NCI-H526 treated with DMSO at 0.1 percent for 48 hours (cell line): ENCODE data around the gene GSPT1.

ENCODE experiments used
- DNase-seq: peaks from one replicate; lab custom pipeline; 2025; lab: John Stamatoyannopoulos, UW

The GSPT1 gene

GRCh38 chr16:11913425-11914079 lies 2.2 kb downstream of the GSPT1 start:
- DNase-seq: no peak

- DNase-seq: no peak
Measured at GRCh38 chr16:11909653-11910545, 5.9 kb downstream of the GSPT1 start.

- DNase-seq: no peak
Measured at GRCh38 chr16:11907160-11907970, 8.4 kb downstream of the GSPT1 start.

GRCh38 chr16:11903906-11904305 lies 11.8 kb downstream of the GSPT1 start:
- no peak for DNase-seq

- DNase-seq: no peak
Measured at GRCh38 chr16:11901091-11901490, 14.7 kb downstream of the GSPT1 start.

- peak; percentile 8 for DNase-seq
Measured at GRCh38 chr16:11896486-11897176, 19.1 kb downstream of the GSPT1 start.

GRCh38 chr16:11893571-11893970 lies 22.2 kb downstream of the GSPT1 start:
- no peak for DNase-seq

GRCh38 chr16:11892761-11893160 lies 23.0 kb downstream of the GSPT1 start:
- DNase-seq: no peak

- DNase-seq: no peak
Measured at GRCh38 chr16:11890231-11890965, 25.4 kb downstream of the GSPT1 start.

- no peak for DNase-seq
Measured at GRCh38 chr16:11886881-11887280, 28.9 kb downstream of the GSPT1 start.

GRCh38 chr16:11884035-11884434 lies 31.7 kb downstream of the GSPT1 start:
- no peak for DNase-seq

- no peak for DNase-seq
Measured at GRCh38 chr16:11880007-11880406, 35.7 kb downstream of the GSPT1 start.

GRCh38 chr16:11877374-11877773 lies 38.4 kb downstream of the GSPT1 start:
- no peak for DNase-seq

- DNase-seq: no peak
Measured at GRCh38 chr16:11876306-11876705, 39.5 kb downstream of the GSPT1 start.

GRCh38 chr16:11875721-11876120 lies 40.0 kb downstream of the GSPT1 start:
- no peak for DNase-seq

GRCh38 chr16:11871193-11871592 lies 44.6 kb downstream of the GSPT1 start:
- no peak for DNase-seq

GRCh38 chr16:11870399-11870798 lies 45.4 kb downstream of the GSPT1 start:
- DNase-seq: peak; percentile 5

GRCh38 chr16:11869353-11870228 lies 46.2 kb downstream of the GSPT1 start:
- DNase-seq: no peak

- DNase-seq: no peak
Measured at GRCh38 chr16:11868412-11868980, 47.3 kb downstream of the GSPT1 start.

GRCh38 chr16:11862489-11862888 lies 53.3 kb downstream of the GSPT1 start:
- no peak for DNase-seq
